Measurements from ENCODE around the gene RBP5.

The RBP5 gene

GRCh38 chr12:7099290-7099996 lies 29.2 kb downstream of the RBP5 start:
- no peak for DNase-seq

GRCh38 chr12:7096979-7097378 lies 31.7 kb downstream of the RBP5 start:
- no peak for DNase-seq

- DNase-seq: no peak
These were observed 32.4 kb downstream of the RBP5 start for GRCh38 chr12:7096006-7096932.

GRCh38 chr12:7093892-7094291 lies 34.8 kb downstream of the RBP5 start:
- no peak for DNase-seq

GRCh38 chr12:7093486-7093885 lies 35.2 kb downstream of the RBP5 start:
- DNase-seq: no peak

GRCh38 chr12:7092986-7093460 lies 35.7 kb downstream of the RBP5 start:
- DNase-seq: no peak

GRCh38 chr12:7092229-7092985 lies 36.3 kb downstream of the RBP5 start, which contains the start of gene C1R:
Gene C1R, minus strand, starts transcription at chr12:7092445. Its CDS starts 57 bp downstream, at chr12:7092388.
- DNase-seq: peak; percentile 60

- DNase-seq: no peak
These were observed 36.9 kb downstream of the RBP5 start for GRCh38 chr12:7091660-7092228.

GRCh38 chr12:7091171-7091570 lies 37.5 kb downstream of the RBP5 start:
- no peak for DNase-seq

- DNase-seq: no peak
These were observed 38.3 kb downstream of the RBP5 start for GRCh38 chr12:7090222-7090998.

- DNase-seq: no peak
These were observed 39.4 kb downstream of the RBP5 start for GRCh38 chr12:7089196-7089871.

GRCh38 chr12:7083125-7083524 lies 45.6 kb downstream of the RBP5 start:
- no peak for DNase-seq

GRCh38 chr12:7081037-7081436 lies 47.7 kb downstream of the RBP5 start:
- no peak for DNase-seq

- no peak for DNase-seq
These were observed 48.9 kb downstream of the RBP5 start for GRCh38 chr12:7079826-7080125.

GRCh38 chr12:7078163-7078562 lies 50.5 kb downstream of the RBP5 start:
- DNase-seq: no peak

GRCh38 chr12:7076493-7076892 lies 52.2 kb downstream of the RBP5 start:
- DNase-seq: no peak

- no peak for DNase-seq
These were observed 52.8 kb downstream of the RBP5 start for GRCh38 chr12:7075939-7076338.

GRCh38 chr12:7075518-7075917 lies 53.2 kb downstream of the RBP5 start:
- DNase-seq: no peak

- DNase-seq: no peak
These were observed 54.7 kb downstream of the RBP5 start for GRCh38 chr12:7073946-7074345.

Measured in effector CD8-positive, alpha-beta T cell (primary cell).